ENCODE data around the gene SLC5A10.

The SLC5A10 gene

DNA sequence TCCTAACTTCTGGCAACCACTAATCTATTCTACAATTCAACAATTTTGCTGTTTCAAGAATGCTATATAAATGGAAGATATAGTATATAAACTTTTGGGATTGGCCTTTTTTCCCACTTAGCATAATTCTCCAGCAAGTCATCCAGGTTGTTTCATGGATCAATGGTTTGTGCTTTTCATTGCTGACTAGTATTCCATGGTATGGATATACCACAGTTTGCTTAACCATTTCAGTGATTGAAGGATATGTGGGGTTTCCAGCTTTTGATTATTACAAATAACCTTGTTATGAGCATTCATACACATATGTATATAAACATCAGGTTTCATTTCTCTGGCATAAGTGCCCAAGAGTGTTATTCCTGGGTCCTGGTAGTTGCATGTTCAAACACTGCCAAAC is 54.7 kb downstream of the SLC5A10 start:
- DNase-seq, result no peak
- no peak for ATAC-seq (ENCODE audit: insufficient read depth, low read depth)
- no peaks in the 10 kb centered on the region for H3K4me1 ChIP-seq (ENCODE audit: insufficient read depth, low read length)
- H3K9me3 ChIP-seq (ENCODE audit: insufficient read depth, low read length, severe bottlenecking), result no peaks in the 10 kb centered on the region
- no peak overlapping the region for H2AFZ ChIP-seq (ENCODE audit: low read depth, low read length)
- no peak overlapping the region for H3K27ac ChIP-seq (ENCODE audit: low read length)
- H3K27me3 ChIP-seq (ENCODE audit: insufficient read depth, low read length, poor library complexity), result no peaks in the 10 kb centered on the region
- no peaks in the 10 kb centered on the region for H3K79me2 ChIP-seq (ENCODE audit: insufficient read depth, low read length)
- TF ChIP-seq EZH2 (IDR thresholded peaks at IDR 0.05; ENCODE audit: borderline replicate concordance, low read depth, low read length, severe bottlenecking), result no peak
- TF ChIP-seq CTCF (IDR thresholded peaks at IDR 0.05; ENCODE audit: borderline replicate concordance, extremely low read depth, low read length, poor library complexity, severe bottlenecking), result no peak
- no peak overlapping the region for H3K4me2 ChIP-seq (ENCODE audit: insufficient read depth, low read length)
- no peak overlapping the region for H3K4me3 ChIP-seq (ENCODE audit: low read depth in 1 of 2, low read length in 2 of 2)
- no peaks in the 10 kb centered on the region for H3K36me3 ChIP-seq (ENCODE audit: insufficient read depth, low read length)
- no peaks in the 10 kb centered on the region for H4K20me1 ChIP-seq (ENCODE audit: insufficient read depth, low read length)
- no peak overlapping the region for H3K9ac ChIP-seq (ENCODE audit: low read depth, low read length)

GRCh38 chr17:19009970-19010369 is 58.0 kb downstream of the SLC5A10 start:
- no peak for DNase-seq
- Histone ChIP-seq H3K27ac (ENCODE audit: low read length) (no peak overlapping the region), H3K4me1 (ENCODE audit: insufficient read depth, low read length) (no peaks in the 10 kb centered on the region), H3K79me2 (ENCODE audit: insufficient read depth, low read length) (no peaks in the 10 kb centered on the region), H2AFZ (ENCODE audit: low read depth, low read length) (no peak overlapping the region), H3K4me3 (ENCODE audit: low read depth in 1 of 2, low read length in 2 of 2) (no peak overlapping the region), H3K9me3 (ENCODE audit: insufficient read depth, low read length, severe bottlenecking) (no peaks in the 10 kb centered on the region), H3K9ac (ENCODE audit: low read depth, low read length) (no peak overlapping the region), H3K36me3 (ENCODE audit: insufficient read depth, low read length) (no peaks in the 10 kb centered on the region), H3K27me3 (ENCODE audit: insufficient read depth, low read length, poor library complexity) (no peaks in the 10 kb centered on the region), H3K4me2 (ENCODE audit: insufficient read depth, low read length) (no peak overlapping the region), H4K20me1 (ENCODE audit: insufficient read depth, low read length) (peaks cover 7% of the 10 kb centered on the region; the same call in 1 of the 2 replicates)
- no peak for TF ChIP-seq CTCF (IDR thresholded peaks at IDR 0.05; ENCODE audit: borderline replicate concordance, extremely low read depth, low read length, poor library complexity, severe bottlenecking)
- no peak for TF ChIP-seq EZH2 (IDR thresholded peaks at IDR 0.05; ENCODE audit: borderline replicate concordance, low read depth, low read length, severe bottlenecking)
- no peak for ATAC-seq (ENCODE audit: insufficient read depth, low read depth)

GRCh38 chr17:19010729-19011505 is 59.0 kb downstream of the SLC5A10 start:
- ATAC-seq (ENCODE audit: insufficient read depth, low read depth), result no peak
- peaks cover 7% of the 10 kb centered on the region; the same call in 1 of the 2 replicates for H4K20me1 ChIP-seq (ENCODE audit: insufficient read depth, low read length)
- H2AFZ ChIP-seq (ENCODE audit: low read depth, low read length), result no peak overlapping the region
- no peak overlapping the region for H3K4me3 ChIP-seq (ENCODE audit: low read depth in 1 of 2, low read length in 2 of 2)
- TF ChIP-seq EZH2 (IDR thresholded peaks at IDR 0.05; ENCODE audit: borderline replicate concordance, low read depth, low read length, severe bottlenecking) (no peak), CTCF (IDR thresholded peaks at IDR 0.05; ENCODE audit: borderline replicate concordance, extremely low read depth, low read length, poor library complexity, severe bottlenecking) (no peak)
- no peaks in the 10 kb centered on the region for H3K9me3 ChIP-seq (ENCODE audit: insufficient read depth, low read length, severe bottlenecking)
- no peaks in the 10 kb centered on the region for H3K27me3 ChIP-seq (ENCODE audit: insufficient read depth, low read length, poor library complexity)
- no peak overlapping the region for H3K9ac ChIP-seq (ENCODE audit: low read depth, low read length)
- no peaks in the 10 kb centered on the region for H3K36me3 ChIP-seq (ENCODE audit: insufficient read depth, low read length)
- H3K27ac ChIP-seq (ENCODE audit: low read length), result no peak overlapping the region
- H3K4me1 ChIP-seq (ENCODE audit: insufficient read depth, low read length), result no peaks in the 10 kb centered on the region
- no peak overlapping the region for H3K4me2 ChIP-seq (ENCODE audit: insufficient read depth, low read length)
- H3K79me2 ChIP-seq (ENCODE audit: insufficient read depth, low read length), result no peaks in the 10 kb centered on the region
- DNase-seq, result no peak

Data from DND-41 (cell line).